ENCODE measurements around the gene ORMDL1. TPM values are rescaled to one million over a fixed set of nuclear protein-coding genes. Genes with fewer than 3 reads are reported as not detected.

Gene ORMDL1, protein sequence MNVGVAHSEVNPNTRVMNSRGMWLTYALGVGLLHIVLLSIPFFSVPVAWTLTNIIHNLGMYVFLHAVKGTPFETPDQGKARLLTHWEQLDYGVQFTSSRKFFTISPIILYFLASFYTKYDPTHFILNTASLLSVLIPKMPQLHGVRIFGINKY
- total RNA-seq, result 40.8 and 68.5 TPM in 2 replicates
- polyA plus RNA-seq, result 60.9 and 96.7 TPM in 2 replicates
- 47.7 and 65.2 TPM in 2 replicates for polyA plus RNA-seq (2012)
- polyA minus RNA-seq (ENCODE audit: low replicate concordance), result 8.2 and 13.1 TPM in 2 replicates

DNA sequence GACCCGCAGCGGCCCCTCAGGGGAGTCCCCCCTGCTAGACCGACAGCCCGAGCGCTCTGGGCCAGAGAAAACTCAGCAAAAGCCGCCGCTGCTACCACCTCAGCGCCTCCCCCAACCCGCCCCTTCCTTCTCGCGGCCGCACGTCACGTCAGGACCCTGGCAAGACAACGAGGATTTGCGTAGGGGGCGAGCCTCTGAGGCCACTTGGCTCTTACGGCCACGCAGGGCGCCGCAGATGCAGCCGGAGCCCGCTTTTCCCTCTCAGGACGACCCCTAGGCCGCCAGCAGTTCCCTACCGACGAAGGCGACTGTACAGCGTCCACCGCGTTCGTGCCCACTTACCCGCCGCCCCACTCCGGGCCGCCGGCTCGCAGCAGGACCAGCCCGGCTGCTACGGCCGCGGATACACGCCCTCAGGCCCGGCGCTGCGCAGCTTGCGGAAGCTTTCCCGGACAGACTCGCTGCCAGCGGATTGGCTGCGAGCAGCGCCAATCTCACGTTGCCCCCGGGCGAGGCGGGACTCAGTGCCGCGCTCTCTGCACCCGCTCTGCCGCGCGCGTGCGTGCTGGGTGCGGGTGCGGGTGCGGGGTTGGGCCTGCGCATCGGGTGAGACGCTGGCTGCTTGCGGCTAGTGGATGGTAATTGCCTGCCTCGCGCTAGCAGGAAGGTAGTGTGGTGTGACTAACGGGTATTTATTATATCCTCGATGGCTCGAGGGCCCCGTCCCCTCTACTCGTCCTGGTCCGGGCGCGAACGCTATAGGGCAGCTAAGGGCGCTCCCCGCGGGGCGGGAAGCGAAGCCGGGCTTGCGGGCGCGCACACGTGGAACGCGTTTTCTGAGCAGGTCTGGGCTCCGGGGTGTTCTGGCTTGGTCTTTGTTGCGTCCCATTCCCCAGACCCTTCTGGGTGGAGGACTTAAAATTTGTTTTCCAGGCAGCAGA is at the start of gene ORMDL1, which contains the start of gene PMS1:
TSS of gene ORMDL1 (minus strand) at position 413 of the 941 bp plus-strand sequence. CDS start 1,744 bp downstream, outside the sequence.
TSS of gene PMS1 (plus strand) at position 524 of the 941 bp plus-strand sequence. CDS start 7,360 bp downstream, outside the sequence.
- Histone ChIP-seq H3K9me3 (ENCODE audit: control insufficient read depth, insufficient read depth, low read depth, low read length) (no peaks in the 10 kb centered on the region), H3K9ac (ENCODE audit: insufficient read depth, low read length) (peak within 1 kb of the TSS; percentile 89), H3K4me2 (ENCODE audit: extremely low read depth, insufficient read depth, low read length) (peak within 1 kb of the TSS; percentile 86), H3K27me3 (ENCODE audit: control insufficient read depth, insufficient read depth, low read length) (no peaks in the 10 kb centered on the region), H2AFZ (ENCODE audit: low read length) (peak within 1 kb of the TSS; percentile 94), H4K20me1 (ENCODE audit: control insufficient read depth, extremely low read depth, insufficient read depth, low read length) (no peaks in the 10 kb centered on the region), H3K36me3 (ENCODE audit: control insufficient read depth, insufficient read depth, low read length) (peaks cover 2% of the 10 kb centered on the region), H3K27ac (ENCODE audit: insufficient read depth, low read length) (peak within 1 kb of the TSS; percentile 95), H3K4me3 (replicated peaks in 1 of 4; ENCODE audit: control extremely low read depth in 1 of 4, insufficient read depth in 1 of 4, low read depth in 3 of 4, low read length in 4 of 4) (peak within 1 kb of the TSS; percentile 73 to 97 (median 93)), H3K4me1 (ENCODE audit: control insufficient read depth, extremely low read depth, insufficient read depth, low read length) (no peaks in the 10 kb centered on the region), H3K79me2 (ENCODE audit: control insufficient read depth, insufficient read depth, low read length) (peaks cover 72% of the 10 kb centered on the region)
- no peak for TF ChIP-seq EZH2 (IDR thresholded peaks at IDR 0.05; ENCODE audit: low read length, missing control alignments)
- TF ChIP-seq, protein P1, sequence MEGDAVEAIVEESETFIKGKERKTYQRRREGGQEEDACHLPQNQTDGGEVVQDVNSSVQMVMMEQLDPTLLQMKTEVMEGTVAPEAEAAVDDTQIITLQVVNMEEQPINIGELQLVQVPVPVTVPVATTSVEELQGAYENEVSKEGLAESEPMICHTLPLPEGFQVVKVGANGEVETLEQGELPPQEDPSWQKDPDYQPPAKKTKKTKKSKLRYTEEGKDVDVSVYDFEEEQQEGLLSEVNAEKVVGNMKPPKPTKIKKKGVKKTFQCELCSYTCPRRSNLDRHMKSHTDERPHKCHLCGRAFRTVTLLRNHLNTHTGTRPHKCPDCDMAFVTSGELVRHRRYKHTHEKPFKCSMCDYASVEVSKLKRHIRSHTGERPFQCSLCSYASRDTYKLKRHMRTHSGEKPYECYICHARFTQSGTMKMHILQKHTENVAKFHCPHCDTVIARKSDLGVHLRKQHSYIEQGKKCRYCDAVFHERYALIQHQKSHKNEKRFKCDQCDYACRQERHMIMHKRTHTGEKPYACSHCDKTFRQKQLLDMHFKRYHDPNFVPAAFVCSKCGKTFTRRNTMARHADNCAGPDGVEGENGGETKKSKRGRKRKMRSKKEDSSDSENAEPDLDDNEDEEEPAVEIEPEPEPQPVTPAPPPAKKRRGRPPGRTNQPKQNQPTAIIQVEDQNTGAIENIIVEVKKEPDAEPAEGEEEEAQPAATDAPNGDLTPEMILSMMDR (conservative IDR thresholded peaks at IDR 0.05 in 1 of 2, IDR thresholded peaks at IDR 0.05 in 1 of 2; ENCODE audit: low read depth in 1 of 2, low read length in 2 of 2), result no peak
- DNase-seq (ENCODE audit: low read depth in 2 of 2), result peak; percentile 96

DNA sequence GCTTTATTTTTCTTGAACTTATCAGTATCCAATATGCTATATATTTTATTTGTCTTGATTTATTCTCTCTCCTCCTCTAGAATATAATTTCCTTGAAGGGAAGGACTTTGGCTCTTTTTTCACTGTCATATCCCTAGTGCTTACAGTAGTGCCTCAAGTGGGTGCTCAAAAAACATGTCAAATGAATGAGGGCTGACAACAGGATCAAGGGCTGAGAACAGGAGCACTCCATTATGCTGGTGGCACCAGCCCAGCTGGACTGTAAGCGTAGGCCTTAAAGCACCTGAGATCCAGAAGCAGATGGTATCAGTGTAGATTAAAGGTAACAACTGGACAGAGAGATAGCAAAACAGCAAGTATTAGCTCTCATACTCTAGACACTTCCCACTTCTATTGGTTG is 46.4 kb upstream of the ORMDL1 start:
- no peak overlapping the region for H3K4me2 ChIP-seq (ENCODE audit: extremely low read depth, insufficient read depth, low read length)
- no peaks in the 10 kb centered on the region for H3K79me2 ChIP-seq (ENCODE audit: control insufficient read depth, insufficient read depth, low read length)
- no peak for DNase-seq (ENCODE audit: low read depth in 2 of 2)
- H3K9ac ChIP-seq (ENCODE audit: insufficient read depth, low read length), result no peak overlapping the region
- H3K9me3 ChIP-seq (ENCODE audit: control insufficient read depth, insufficient read depth, low read depth, low read length), result no peaks in the 10 kb centered on the region
- H3K4me3 ChIP-seq (replicated peaks in 1 of 4; ENCODE audit: control extremely low read depth in 1 of 4, insufficient read depth in 1 of 4, low read depth in 3 of 4, low read length in 4 of 4), result no peak overlapping the region
- H3K4me1 ChIP-seq (ENCODE audit: control insufficient read depth, extremely low read depth, insufficient read depth, low read length), result no peaks in the 10 kb centered on the region
- no peak overlapping the region for H3K27ac ChIP-seq (ENCODE audit: insufficient read depth, low read length)
- no peaks in the 10 kb centered on the region for H4K20me1 ChIP-seq (ENCODE audit: control insufficient read depth, extremely low read depth, insufficient read depth, low read length)
- H3K27me3 ChIP-seq (ENCODE audit: control insufficient read depth, insufficient read depth, low read length), result no peaks in the 10 kb centered on the region
- H3K36me3 ChIP-seq (ENCODE audit: control insufficient read depth, insufficient read depth, low read length), result no peaks in the 10 kb centered on the region
- no peak for TF ChIP-seq EZH2 (IDR thresholded peaks at IDR 0.05; ENCODE audit: low read length, missing control alignments)
- TF ChIP-seq, protein P1 (conservative IDR thresholded peaks at IDR 0.05 in 1 of 2, IDR thresholded peaks at IDR 0.05 in 1 of 2; ENCODE audit: low read depth in 1 of 2, low read length in 2 of 2), result no peak
- H2AFZ ChIP-seq (ENCODE audit: low read length), result no peak overlapping the region
